Stimulated activated CD4-positive, alpha-beta T cell treated with anti-CD3 and anti-CD28 coated beads, TNF-alpha, amount 100 ng/mL, for 1 hour (primary cell): ENCODE data around the gene ERLEC1.
A peak's percentile ranks its signal among the peaks of the same experiment; 100 is the strongest.
"Not testable (repeated sequence)": the region's sequence is repeated elsewhere in the genome, so short reads cannot be mapped to it uniquely, and the experiment has no call there.

Experiments used
- DNase-seq, 3 donors: peaks; one replicate each; pipeline ENCODE4 v3.0.0-alpha.2; 2020; ENCODE audit warnings: low read depth in 3 of 3, low spot score in 1 of 3

Gene ERLEC1

GRCh38 chr2:53780056-53780455, 6.8 kb upstream of the ERLEC1 start:
- no peak for DNase-seq

- no peak for DNase-seq
Measured at GRCh38 chr2:53782676-53783075, 4.2 kb upstream of the ERLEC1 start.

GRCh38 chr2:53784436-53784835, 2.4 kb upstream of the ERLEC1 start:
- no peak for DNase-seq

GRCh38 chr2:53785366-53785765, 1.5 kb upstream of the ERLEC1 start:
- no peak for DNase-seq

GRCh38 chr2:53786352-53786704, 516 bp upstream of the ERLEC1 start:
- peak in 1 of 3 donors; percentile 4 for DNase-seq

GRCh38 chr2:53787614-53788289, 908 bp downstream of the ERLEC1 start:
- DNase-seq, result no peak

- DNase-seq, result no peak
Measured at GRCh38 chr2:53793261-53793660, 6.4 kb downstream of the ERLEC1 start.

GRCh38 chr2:53793821-53794220, 7.0 kb downstream of the ERLEC1 start:
- no peak for DNase-seq

- no peak for DNase-seq
Measured at GRCh38 chr2:53801547-53801946, 14.7 kb downstream of the ERLEC1 start.

- DNase-seq, result no peak
Measured at GRCh38 chr2:53802617-53803151, 15.8 kb downstream of the ERLEC1 start.

GRCh38 chr2:53811601-53812000, 24.8 kb downstream of the ERLEC1 start:
- no peak for DNase-seq

GRCh38 chr2:53813151-53813550, 26.3 kb downstream of the ERLEC1 start:
- no peak for DNase-seq

GRCh38 chr2:53818854-53819435, 32.1 kb downstream of the ERLEC1 start:
- DNase-seq, result no peak

GRCh38 chr2:53819634-53820033, 32.8 kb downstream of the ERLEC1 start:
- DNase-seq, result no peak

GRCh38 chr2:53820048-53820447, 33.2 kb downstream of the ERLEC1 start:
- DNase-seq, result no peak

GRCh38 chr2:53820711-53821110, 33.9 kb downstream of the ERLEC1 start:
- no peak for DNase-seq

GRCh38 chr2:53821810-53822209, 35.0 kb downstream of the ERLEC1 start:
- DNase-seq, result no peak

GRCh38 chr2:53823639-53824038, 36.8 kb downstream of the ERLEC1 start:
- DNase-seq, result not testable (repeated sequence)

- DNase-seq, result no peak
Measured at GRCh38 chr2:53826030-53826410, 39.2 kb downstream of the ERLEC1 start.

- DNase-seq, result no peak
Measured at GRCh38 chr2:53826587-53827397, 39.9 kb downstream of the ERLEC1 start.

GRCh38 chr2:53827398-53828175, 40.7 kb downstream of the ERLEC1 start:
- no peak for DNase-seq
